IMR-90 (cell line): Measurements from ENCODE around the gene MAFB. TPM values are rescaled to one million over a fixed set of nuclear protein-coding genes. Genes with fewer than 3 reads are reported as not detected.

Experiments used
- ATAC-seq: fragments of 200-7000 bp; cut with Tn5 transposase; 2 replicates; pipeline ENCODE4 v1.9.1; 2020; ENCODE audit warnings: low read depth, mild to moderate bottlenecking, moderate library complexity
- BruUV-seq: library from RNA; stranded (reverse); fragments of 400-500 nt; replicated peaks from 2 replicates; lab custom pipeline; 2021; lab: Mats Ljungman, UMichigan
- CTCF ChIA-PET: fragments of 300-600 bp; formaldehyde crosslinking; extraction: SDS; loops from one replicate; lab custom pipeline; 2021; ENCODE audit warnings: antibody characterized with exemption; lab: Yijun Ruan, JAX
- POLR2A ChIA-PET: fragments of 300-600 bp; sonication (Branson Sonifier 250); formaldehyde crosslinking; loops from one replicate; lab custom pipeline; 2022; ENCODE audit warnings: antibody characterized with exemption; ENCODE audit not compliant: unreplicated experiment; lab: Charles Lee
- DNase-seq: peaks from one replicate; pipeline ENCODE4 v3.0.0; 2013
- H2AFZ ChIP-seq: replicated peaks from 2 replicates; pipeline ENCODE3; 2013; ENCODE audit warnings: low read length, mild to moderate bottlenecking; ENCODE audit not compliant: poor library complexity
- H2AK5ac ChIP-seq: 2 replicates; pipeline ENCODE4 v1.6.1; 2013; ENCODE audit warnings: low read depth, low read length, inconsistent platforms
- H2AK9ac ChIP-seq: replicated peaks from 2 replicates; pipeline ENCODE3; 2013; ENCODE audit warnings: mild to moderate bottlenecking, low read depth, low read length, moderate library complexity; ENCODE audit not compliant: poor library complexity
- H2BK120ac ChIP-seq: 2 replicates; pipeline ENCODE4 v1.6.1; 2013; ENCODE audit warnings: low read depth, low read length, inconsistent platforms
- H2BK15ac ChIP-seq: 3 replicates; pipeline ENCODE4 v1.6.1; 2013; ENCODE audit warnings: low read depth, low read length, inconsistent platforms
- H2BK20ac ChIP-seq: 2 replicates; pipeline ENCODE4 v1.6.1; 2013; ENCODE audit warnings: low read depth, mild to moderate bottlenecking, inconsistent platforms, low read length, moderate library complexity
- H2BK5ac ChIP-seq: 2 replicates; pipeline ENCODE4 v1.6.1; 2013; ENCODE audit warnings: mild to moderate bottlenecking, low read depth, low read length, inconsistent platforms; ENCODE audit not compliant: poor library complexity, severe bottlenecking
- H3K14ac ChIP-seq: replicated peaks from 2 replicates; pipeline ENCODE4 v1.6.1; 2013; ENCODE audit warnings: low read depth, low read length, inconsistent platforms
- H3K18ac ChIP-seq: 2 replicates; pipeline ENCODE4 v1.6.1; 2013; ENCODE audit warnings: low read depth, low read length, control low read depth
- H3K23ac ChIP-seq: 2 replicates; pipeline ENCODE4 v1.6.1; 2013; ENCODE audit warnings: low read depth, low read length, inconsistent platforms
- H3K27ac ChIP-seq: 2 replicates; pipeline ENCODE4 v1.5.1; 2013; ENCODE audit warnings: mild to moderate bottlenecking, control low read depth, low read length; ENCODE audit not compliant: insufficient read depth
- H3K27me3 ChIP-seq: 2 replicates; pipeline ENCODE4 v1.6.1; 2013; ENCODE audit warnings: low read length; ENCODE audit not compliant: control insufficient read depth, insufficient read depth
- H3K36me3 ChIP-seq: 2 replicates; pipeline ENCODE4 v1.6.1; 2013; ENCODE audit warnings: low read length, mixed read lengths; ENCODE audit not compliant: control insufficient read depth, insufficient read depth
- H3K4ac ChIP-seq: 2 replicates; pipeline ENCODE4 v1.6.1; 2013; ENCODE audit warnings: low read depth, low read length, inconsistent platforms
- H3K4me1 ChIP-seq: 2 replicates; pipeline ENCODE4 v1.6.1; 2013; ENCODE audit warnings: low read length, mixed read lengths; ENCODE audit not compliant: control insufficient read depth, insufficient read depth
- H3K4me2 ChIP-seq: 2 replicates; pipeline ENCODE4 v1.6.1; 2013; ENCODE audit warnings: low read depth, mild to moderate bottlenecking, control low read depth, low read length, moderate library complexity
- H3K4me3 ChIP-seq: 2 replicates; pipeline ENCODE4 v1.5.1; 2013; ENCODE audit warnings: low read depth, mild to moderate bottlenecking, control low read depth, low read length, moderate library complexity; ENCODE audit not compliant: insufficient read depth
- H3K56ac ChIP-seq: 2 replicates; pipeline ENCODE4 v1.6.1; 2013; ENCODE audit warnings: low read length, inconsistent platforms; ENCODE audit not compliant: insufficient read depth; ENCODE audit errors: extremely low read depth
- H3K79me1 ChIP-seq, 2 experiments: 2 replicates each; pipeline ENCODE4 v1.6.1; 2013; ENCODE audit warnings: low read length in 2 of 2, inconsistent platforms in 1 of 2, low read depth in 1 of 2
- H3K9ac ChIP-seq: 2 replicates; pipeline ENCODE4 v1.6.1; 2013; ENCODE audit warnings: low read depth, low read length, control low read depth
- H3K9me1 ChIP-seq: 2 replicates; pipeline ENCODE4 v1.6.1; 2013; ENCODE audit warnings: low read length, inconsistent platforms; ENCODE audit not compliant: insufficient read depth
- H3K9me3 ChIP-seq: 2 replicates; pipeline ENCODE4 v1.6.1; 2013; ENCODE audit warnings: low read length; ENCODE audit not compliant: control insufficient read depth, insufficient read depth
- H4K20me1 ChIP-seq: 2 replicates; pipeline ENCODE4 v1.6.1; 2013; ENCODE audit warnings: low read length, inconsistent platforms; ENCODE audit not compliant: insufficient read depth
- H4K5ac ChIP-seq: 2 replicates; pipeline ENCODE4 v1.6.1; 2013; ENCODE audit warnings: mild to moderate bottlenecking, low read depth, low read length, control low read depth
- H4K8ac ChIP-seq, 2 experiments: 2 replicates each; pipeline ENCODE4 v1.6.1; 2013; ENCODE audit warnings: low read depth in 2 of 2, low read length in 2 of 2, control low read depth in 1 of 2, inconsistent platforms in 1 of 2
- H4K91ac ChIP-seq: 2 replicates; pipeline ENCODE4 v1.6.1; 2013; ENCODE audit warnings: low read depth, low read length, inconsistent platforms; ENCODE audit not compliant: insufficient read depth
- MAZ ChIP-seq: IDR thresholded peaks from 2 replicates; pipeline ENCODE4 v1.6.1; 2012; ENCODE audit warnings: low read depth, mild to moderate bottlenecking, low read length, improper control_type of control experiment, moderate library complexity, borderline replicate concordance
- MXI1 ChIP-seq: IDR thresholded peaks from 2 replicates; pipeline ENCODE4 v1.6.1; 2012; ENCODE audit warnings: low read depth, mild to moderate bottlenecking, low read length, moderate library complexity, borderline replicate concordance
- POLR2A ChIP-seq: IDR thresholded peaks from 2 replicates; pipeline ENCODE4 v1.6.1; 2012; ENCODE audit warnings: mild to moderate bottlenecking, low read depth, low read length
- RAD21 ChIP-seq: IDR thresholded peaks from 2 replicates; pipeline ENCODE4 v1.6.1; 2012; ENCODE audit warnings: low read length, improper control_type of control experiment
- RFX5 ChIP-seq: IDR thresholded peaks from 2 replicates; pipeline ENCODE4 v1.8.0; 2012; ENCODE audit warnings: low read depth, mild to moderate bottlenecking, low read length, moderate library complexity
- SMC3 ChIP-seq: fragments of 150-350 bp; IDR thresholded peaks from 2 replicates; pipeline ENCODE4 v1.6.1; 2016; ENCODE audit warnings: low read depth, mild to moderate bottlenecking, antibody characterized with exemption, low read length, moderate library complexity
- WGBS, 2 experiments: methylation state at CpG; one replicate each; pipeline versions ENCODE4 v1.1.5 to v1.1.7; 2013; ENCODE audit warnings: missing lambda C conversion rate in 2 of 2; ENCODE audit not compliant: insufficient read length in 1 of 2; ENCODE audit errors: extremely low coverage in 2 of 2; 5-methylcytosine and 5-hydroxymethylcytosine counted together
- dilution Hi-C: fragments of 300-500 bp; cut with HindIII; formaldehyde crosslinking; loops from one replicate; pipeline ENCODE4 v1.14.3; 2018; ENCODE audit warnings: low sequenced_read_pairs; ENCODE audit not compliant: unreplicated experiment
- in situ Hi-C: fragments of 300-500 bp; cut with MboI; formaldehyde crosslinking; loops from 3 replicates; pipeline ENCODE4 v1.14.3; 2019; ENCODE audit warnings: low sequenced_read_pairs, inconsistent platforms, mixed read lengths
- intact Hi-C: fragments of 100-400 bp; cut with micrococcal nuclease; formaldehyde crosslinking; loops from 2 replicates; pipeline ENCODE4 v1.10.0; 2022
- polyA plus RNA-seq, 3 experiments: library from polyadenylated mRNA; depleted of rRNA; stranded (reverse); fragments of >200 nt; gene quantifications; 2 replicates each; pipeline ENCODE4 v1.2.3, GENCODE V29; 2012; ENCODE audit warnings: low replicate concordance in 1 of 3
- total RNA-seq: library from RNA; depleted of rRNA; stranded (reverse); fragments of >200 nt; gene quantifications from 2 replicates; pipeline ENCODE4 v1.2.3, GENCODE V29; 2012
- TF ChIP-seq, protein P1 (sequence below): fragments of 150-350 bp; IDR thresholded peaks from 2 replicates; pipeline ENCODE4 v1.6.1; 2016; ENCODE audit warnings: low read depth, mild to moderate bottlenecking, low read length, moderate library complexity, borderline replicate concordance
- TF ChIP-seq, protein P2 (sequence below): conservative IDR thresholded peaks from 2 replicates; pipeline ENCODE4 v1.5.1; 2012; ENCODE audit warnings: mild to moderate bottlenecking, low read depth, low read length, improper control_type of control experiment
- TF ChIP-seq, protein P3 (sequence below): fragments of 150-350 bp; IDR thresholded peaks from 2 replicates; pipeline ENCODE4 v1.6.1; 2017; ENCODE audit warnings: mild to moderate bottlenecking, antibody characterized with exemption, low read length, low read depth

Gene MAFB
- total and polyA plus RNA-seq, 2 of the 4 experiments (the other 2 are of a cell fraction), result 0.07 TPM; not detected in 1

DNA sequence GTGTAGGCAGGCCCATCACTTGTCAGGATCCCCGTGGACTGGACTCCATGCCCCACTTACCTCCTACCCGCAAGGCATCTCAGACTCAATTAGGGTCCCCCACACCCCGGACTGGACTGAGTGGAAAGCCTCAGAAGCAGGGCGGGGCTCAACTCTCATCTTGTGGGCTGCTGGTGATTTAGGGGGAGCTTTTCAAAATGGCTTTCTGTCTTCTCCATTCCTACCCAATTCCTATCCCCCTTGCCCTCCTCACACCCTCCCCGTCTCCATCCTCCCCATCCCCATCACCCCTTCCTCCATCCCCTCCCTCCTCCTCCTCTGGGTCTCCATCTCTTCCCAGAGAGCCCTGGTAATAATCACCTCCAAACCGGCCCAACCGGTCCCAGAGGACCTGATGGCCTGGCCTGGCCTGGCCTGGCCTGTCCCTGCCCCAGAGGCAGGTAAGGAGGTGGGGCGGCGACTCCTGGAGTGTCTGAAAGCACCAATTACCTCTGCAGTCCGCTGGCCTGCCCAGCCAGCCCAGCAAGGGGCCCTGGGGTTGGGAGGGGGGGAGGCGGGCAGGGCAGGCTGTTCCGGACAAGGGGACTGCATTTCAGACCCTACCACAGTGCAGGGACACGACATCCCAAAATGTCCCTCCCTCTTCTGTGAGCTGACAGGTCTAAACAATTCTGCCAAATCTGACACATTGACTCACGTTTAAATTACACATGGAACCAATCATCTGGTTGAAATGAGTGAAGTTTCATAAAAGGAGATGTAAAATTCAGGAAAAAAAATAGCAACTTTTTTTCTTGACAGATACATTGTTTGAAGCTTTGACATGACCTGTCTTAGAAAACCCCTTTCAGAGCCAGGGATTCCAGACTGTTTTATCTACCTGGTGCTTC lies 24.8 kb downstream of the MAFB start:
- no TSS peak for BruUV-seq
- in situ Hi-C loops (no loop called here), dilution Hi-C loops (no loop called here), intact Hi-C loops (no loop called here)
- Histone ChIP-seq H2BK15ac (no peak overlapping the region), H3K4me1 (no peaks in the 10 kb centered on the region), H3K9me3 (no peaks in the 10 kb centered on the region), H3K4me2 (no peak overlapping the region), H3K14ac (no peak overlapping the region), H3K56ac (no peak overlapping the region), H3K79me1 (no peaks in the 10 kb centered on the region), H3K27ac (no peak overlapping the region), H3K27me3 (peaks cover 6% of the 10 kb centered on the region; the same call in 1 of the 2 replicates), H3K4ac (no peak overlapping the region), H2BK20ac (no peak overlapping the region), H3K36me3 (no peaks in the 10 kb centered on the region), H3K4me3 (no peak overlapping the region), H4K20me1 (no peaks in the 10 kb centered on the region), H3K23ac (no peak overlapping the region), H4K91ac (no peak overlapping the region), H4K8ac (no peak overlapping the region), H3K18ac (no peak overlapping the region), H2AFZ (no peak overlapping the region), H2AK9ac (no peak overlapping the region), H3K9me1 (peaks cover 4% of the 10 kb centered on the region; the same call in 1 of the 2 replicates), H4K5ac (no peak overlapping the region), H2AK5ac (no peak overlapping the region), H2BK5ac (no peak overlapping the region), H3K9ac (no peak overlapping the region), H2BK120ac (no peak overlapping the region)
- ChIA-PET POLR2A (no interaction called here), CTCF (interaction anchor here (1.0 kb wide), 1 partner anchor 26 kb away, joined by 4 read pairs; no protein-coding TSS in a partner anchor)
- no peak for TF ChIP-seq POLR2A
- TF ChIP-seq, protein P1, sequence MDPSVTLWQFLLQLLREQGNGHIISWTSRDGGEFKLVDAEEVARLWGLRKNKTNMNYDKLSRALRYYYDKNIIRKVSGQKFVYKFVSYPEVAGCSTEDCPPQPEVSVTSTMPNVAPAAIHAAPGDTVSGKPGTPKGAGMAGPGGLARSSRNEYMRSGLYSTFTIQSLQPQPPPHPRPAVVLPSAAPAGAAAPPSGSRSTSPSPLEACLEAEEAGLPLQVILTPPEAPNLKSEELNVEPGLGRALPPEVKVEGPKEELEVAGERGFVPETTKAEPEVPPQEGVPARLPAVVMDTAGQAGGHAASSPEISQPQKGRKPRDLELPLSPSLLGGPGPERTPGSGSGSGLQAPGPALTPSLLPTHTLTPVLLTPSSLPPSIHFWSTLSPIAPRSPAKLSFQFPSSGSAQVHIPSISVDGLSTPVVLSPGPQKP, result no peak
- TF ChIP-seq SMC3, result no peak
- TF ChIP-seq, protein P2, sequence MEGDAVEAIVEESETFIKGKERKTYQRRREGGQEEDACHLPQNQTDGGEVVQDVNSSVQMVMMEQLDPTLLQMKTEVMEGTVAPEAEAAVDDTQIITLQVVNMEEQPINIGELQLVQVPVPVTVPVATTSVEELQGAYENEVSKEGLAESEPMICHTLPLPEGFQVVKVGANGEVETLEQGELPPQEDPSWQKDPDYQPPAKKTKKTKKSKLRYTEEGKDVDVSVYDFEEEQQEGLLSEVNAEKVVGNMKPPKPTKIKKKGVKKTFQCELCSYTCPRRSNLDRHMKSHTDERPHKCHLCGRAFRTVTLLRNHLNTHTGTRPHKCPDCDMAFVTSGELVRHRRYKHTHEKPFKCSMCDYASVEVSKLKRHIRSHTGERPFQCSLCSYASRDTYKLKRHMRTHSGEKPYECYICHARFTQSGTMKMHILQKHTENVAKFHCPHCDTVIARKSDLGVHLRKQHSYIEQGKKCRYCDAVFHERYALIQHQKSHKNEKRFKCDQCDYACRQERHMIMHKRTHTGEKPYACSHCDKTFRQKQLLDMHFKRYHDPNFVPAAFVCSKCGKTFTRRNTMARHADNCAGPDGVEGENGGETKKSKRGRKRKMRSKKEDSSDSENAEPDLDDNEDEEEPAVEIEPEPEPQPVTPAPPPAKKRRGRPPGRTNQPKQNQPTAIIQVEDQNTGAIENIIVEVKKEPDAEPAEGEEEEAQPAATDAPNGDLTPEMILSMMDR, result no peak
- no peak for TF ChIP-seq RAD21
- TF ChIP-seq RFX5, result no peak
- TF ChIP-seq MAZ, result no peak
- TF ChIP-seq MXI1, result no peak
- TF ChIP-seq, protein P3, sequence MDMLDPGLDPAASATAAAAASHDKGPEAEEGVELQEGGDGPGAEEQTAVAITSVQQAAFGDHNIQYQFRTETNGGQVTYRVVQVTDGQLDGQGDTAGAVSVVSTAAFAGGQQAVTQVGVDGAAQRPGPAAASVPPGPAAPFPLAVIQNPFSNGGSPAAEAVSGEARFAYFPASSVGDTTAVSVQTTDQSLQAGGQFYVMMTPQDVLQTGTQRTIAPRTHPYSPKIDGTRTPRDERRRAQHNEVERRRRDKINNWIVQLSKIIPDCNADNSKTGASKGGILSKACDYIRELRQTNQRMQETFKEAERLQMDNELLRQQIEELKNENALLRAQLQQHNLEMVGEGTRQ, result no peak
- WGBS, 2 experiments, result 100% methylated on average over 1 of the region's 14 CpGs; no CpG with 5 or more reads in 1 of the 2 experiments
- ATAC-seq, result no peak
- DNase-seq, result no peak
